ENCODE measurements around the gene NAAA.
"Not testable (repeated sequence)": the region's sequence is repeated elsewhere in the genome, so short reads cannot be mapped to it uniquely, and the experiment has no call there.

Gene NAAA

DNA sequence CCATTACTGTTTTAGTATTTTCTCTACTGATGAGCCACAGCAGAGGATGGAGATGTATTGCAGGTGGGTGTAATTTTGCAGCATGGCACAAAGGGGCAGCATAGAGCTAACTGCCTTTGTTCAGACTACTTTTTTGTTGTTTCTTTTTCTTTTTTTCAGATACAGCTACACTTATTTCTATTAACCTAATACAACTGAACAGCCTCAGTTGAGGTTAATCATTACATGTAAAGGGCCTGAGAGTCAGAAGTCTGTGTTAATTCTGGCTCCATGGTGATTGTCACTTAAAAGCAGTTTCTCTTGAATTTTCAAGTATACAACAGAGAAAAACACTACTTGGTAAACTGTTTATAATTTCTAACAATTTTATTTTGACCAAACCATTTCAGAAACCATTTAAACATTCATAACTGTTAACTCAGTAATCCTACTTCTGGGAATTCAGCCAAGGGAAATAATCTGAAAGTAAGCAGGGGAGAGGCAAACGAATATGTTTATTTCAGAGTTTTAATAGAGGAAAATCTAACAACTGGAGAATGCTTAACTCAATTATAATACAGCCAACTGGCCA lies 24.6 kb downstream of the NAAA start:
- no peak for ATAC-seq

DNA sequence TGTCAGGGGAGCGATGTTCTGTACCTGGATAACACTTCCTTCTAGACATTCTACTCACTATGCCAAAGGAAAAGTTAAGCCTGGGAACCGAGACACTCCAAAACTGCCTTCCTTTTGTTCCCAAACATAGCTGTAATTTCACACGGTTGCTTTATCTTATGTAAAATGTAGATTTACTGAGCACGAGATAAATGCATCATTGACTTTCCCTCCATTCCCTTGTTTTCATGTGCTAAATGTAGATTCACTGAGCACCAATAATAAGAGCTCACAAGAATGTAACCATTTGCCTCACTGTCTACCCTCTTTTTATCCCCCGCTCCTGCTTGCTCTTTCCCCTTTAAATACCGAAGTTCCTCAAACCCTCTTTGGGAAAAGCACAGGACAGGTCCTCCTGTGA lies 27.8 kb downstream of the NAAA start:
- ATAC-seq = no peak

DNA sequence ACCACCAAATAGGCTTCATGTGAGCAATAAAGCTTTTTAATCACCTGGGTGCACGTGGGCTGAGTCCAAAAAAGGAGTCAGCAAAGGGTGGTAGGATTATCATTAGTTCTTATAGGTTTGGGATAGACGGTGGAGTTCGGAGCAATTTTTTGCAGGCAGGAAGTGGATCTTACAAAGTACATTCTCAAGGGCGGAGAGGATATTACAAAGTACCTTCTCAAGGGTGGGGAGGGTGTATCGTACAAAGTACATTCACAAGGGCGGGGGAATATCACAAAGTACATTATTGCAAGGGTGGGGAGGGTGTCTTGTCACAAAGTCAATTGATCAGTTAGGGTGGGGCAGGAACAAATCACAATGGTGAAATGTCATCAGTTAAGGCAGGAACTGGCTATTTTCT lies 30.0 kb downstream of the NAAA start:
- ATAC-seq = not testable (repeated sequence)

DNA sequence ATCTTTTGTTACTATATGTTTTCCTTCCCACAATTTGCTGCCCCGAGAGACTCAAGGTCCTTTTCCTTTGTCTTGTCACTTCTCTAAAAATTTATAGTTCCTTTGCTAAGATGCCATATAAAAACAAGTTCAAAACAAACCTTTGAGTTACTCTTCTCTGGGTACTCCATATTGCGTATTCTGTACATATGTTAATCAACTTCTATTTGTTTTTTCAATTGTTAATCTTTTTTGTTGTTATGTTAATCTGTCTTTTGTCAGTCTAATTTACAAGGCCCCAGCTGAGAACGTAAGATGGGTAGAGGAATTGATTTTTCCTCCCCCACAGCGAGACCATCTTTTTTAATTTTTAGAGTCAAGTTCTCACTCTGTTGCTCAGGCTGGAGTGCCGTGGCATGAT lies 31.4 kb downstream of the NAAA start:
- no peak for ATAC-seq

DNA sequence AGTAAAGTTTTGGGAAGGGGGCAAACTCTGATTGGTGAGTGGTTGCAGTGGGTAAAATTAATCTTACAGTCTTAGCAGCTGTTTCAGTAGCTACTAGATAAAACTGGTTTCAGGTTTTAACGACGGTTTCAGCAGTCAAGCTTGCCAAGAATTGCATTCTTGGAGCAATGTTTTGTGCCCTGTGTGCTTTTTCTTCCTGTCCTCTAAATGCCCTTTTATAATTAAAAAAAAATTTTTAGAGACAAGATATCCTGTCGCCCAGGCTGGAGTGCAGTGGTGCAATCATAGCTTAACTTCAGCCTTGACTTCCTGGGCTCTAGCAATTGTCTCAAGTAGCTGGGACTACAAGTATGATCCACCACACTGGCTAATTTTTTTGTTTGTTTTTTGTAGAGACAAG lies 32.3 kb downstream of the NAAA start:
- ATAC-seq = no peak

DNA sequence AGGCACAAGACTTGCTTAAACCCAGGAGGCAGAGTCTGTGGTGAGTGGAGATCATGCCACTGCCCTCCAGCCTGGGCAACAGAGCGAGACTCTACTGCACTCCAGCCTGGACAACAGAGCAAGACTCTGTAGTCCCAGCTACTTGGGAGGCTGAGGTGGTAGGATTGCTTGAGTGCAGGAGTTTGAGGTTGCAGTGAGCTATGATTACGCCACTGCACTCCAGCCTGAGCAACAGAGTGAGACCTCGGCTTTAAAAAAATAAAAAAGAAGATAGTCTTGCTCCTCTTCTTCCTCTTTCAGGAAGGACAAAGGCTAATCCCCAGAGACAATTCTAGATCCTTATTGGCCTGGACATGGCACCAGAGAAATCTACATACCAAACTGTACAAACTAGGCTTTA lies 32.8 kb downstream of the NAAA start:
- no peak for ATAC-seq

DNA sequence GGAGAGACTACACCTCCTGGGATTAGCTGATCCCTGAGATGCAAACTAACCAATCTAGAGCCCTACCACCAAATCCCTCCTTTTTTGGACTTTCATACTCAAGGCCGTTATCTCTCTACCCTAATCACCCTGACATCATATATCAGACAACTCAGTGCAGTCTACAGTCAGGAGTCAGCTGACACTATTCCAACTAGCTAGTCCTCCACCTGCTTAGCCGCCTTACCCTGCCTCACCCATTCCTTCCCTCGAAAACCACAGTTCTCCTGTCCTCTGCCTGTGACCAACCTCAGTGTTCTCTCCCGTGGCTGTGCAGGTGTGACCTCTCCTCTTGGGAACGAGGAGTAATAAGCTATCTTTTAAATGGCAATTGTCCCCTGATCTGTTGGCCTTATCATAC lies 36.7 kb downstream of the NAAA start:
- ATAC-seq = no peak

DNA sequence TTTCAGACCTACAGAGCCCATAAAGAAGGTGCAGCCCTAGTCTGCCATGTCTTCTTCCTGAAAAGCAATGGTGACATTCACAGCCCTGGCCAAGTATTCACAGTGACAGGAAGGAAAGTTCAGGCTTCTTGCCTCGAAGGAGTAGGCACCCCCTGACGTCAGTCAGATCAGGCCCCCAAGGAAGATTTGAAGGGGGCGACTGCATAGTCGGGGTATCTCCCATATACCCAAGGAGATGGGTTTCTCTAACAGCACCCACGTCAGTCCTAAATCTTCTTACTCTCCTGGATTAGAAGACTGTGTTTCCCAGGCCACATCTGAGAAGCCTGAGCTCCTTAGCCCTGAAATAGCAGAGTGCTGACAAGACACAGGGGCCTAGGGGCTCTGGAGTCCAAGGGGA lies 38.5 kb downstream of the NAAA start, which contains the start of gene PPEF2:
TSS of gene PPEF2 (minus strand) at position 101 of the 400 bp plus-strand sequence. CDS start 6,127 bp downstream, outside the sequence.
- ATAC-seq = no peak

DNA sequence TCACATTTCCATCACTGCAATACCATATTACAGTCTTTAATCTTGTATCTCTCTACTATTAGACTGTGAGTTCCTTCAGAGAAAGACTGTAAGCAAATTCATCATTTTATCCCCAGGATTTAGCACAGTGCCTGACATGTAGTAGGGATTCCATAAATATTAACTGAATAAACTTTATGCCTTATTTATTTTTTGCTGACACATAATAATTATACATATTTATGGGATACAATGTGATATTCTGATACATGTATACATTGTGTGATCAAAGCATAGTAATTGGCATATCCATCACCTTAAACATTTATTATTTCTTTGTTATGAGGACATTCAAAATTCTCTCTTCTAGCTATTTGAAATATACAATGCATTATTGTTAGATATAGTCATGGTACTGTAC lies 42.3 kb downstream of the NAAA start:
- no peak for ATAC-seq

DNA sequence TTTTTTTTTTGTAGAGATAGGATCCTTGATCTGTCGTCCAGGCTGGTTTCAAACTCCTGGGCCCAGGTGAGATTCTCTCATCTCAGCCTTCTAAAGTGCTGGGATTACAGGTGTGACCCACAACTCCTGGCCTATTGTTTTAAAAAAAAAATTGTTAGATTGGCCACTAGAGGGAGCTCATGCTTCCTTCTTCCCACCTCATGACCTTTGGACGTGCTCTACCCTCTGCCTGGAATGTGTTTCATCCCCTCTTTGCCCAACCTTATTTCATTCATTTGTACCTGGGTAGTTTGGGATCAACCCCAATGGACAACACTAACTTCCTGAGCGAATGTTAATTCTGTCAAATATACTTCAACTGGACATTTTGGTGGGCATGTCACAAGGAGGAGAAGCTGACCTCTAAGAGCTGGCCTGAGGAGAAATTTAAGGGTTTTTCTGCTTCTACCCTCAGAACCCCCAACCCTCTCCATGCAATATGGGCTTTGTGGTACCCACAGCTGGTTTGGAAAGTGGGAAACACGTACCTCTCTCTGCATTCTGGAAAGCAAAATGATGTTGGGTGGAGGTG lies 45.0 kb downstream of the NAAA start:
- ATAC-seq = peak in 1 of 2 donors; percentile 48

DNA sequence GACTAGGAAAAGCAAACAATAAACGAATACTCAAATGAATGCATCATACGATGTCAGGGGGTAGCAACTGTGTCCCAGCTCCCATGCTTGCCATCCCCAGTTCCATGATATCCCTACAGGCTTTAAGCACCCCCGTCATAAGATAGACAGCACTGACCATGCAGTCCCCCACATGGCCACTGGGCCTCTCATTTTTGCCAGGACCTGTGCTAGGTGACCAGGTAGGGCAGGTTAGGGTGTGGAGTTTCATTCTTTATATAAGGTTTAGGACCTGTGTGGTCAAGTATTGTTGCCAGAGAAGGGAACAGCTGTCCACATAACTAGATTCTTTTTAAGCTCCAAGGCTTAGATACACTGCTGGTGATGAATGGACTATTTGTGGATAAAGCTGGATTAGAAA lies 48.3 kb downstream of the NAAA start:
- ATAC-seq = no peak

DNA sequence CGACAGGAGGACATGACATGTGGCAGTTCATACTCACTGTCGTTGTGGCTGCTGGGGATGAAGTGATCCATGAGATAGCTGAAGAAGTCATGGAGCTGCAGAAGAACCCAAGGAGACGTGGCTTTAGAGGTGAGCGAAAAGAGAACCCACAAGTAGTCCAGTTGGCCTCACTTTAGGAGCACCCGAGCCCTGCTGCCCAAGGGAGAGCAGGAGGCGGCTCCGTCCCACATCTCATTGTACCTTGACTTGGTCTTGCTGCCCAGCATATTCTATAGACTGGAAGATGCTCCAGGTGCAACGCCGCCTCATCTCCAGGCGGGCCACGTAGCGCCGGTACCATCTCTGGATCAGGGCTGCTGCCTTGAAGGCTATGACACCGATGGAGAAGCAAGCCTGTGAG lies 49.2 kb downstream of the NAAA start:
- no peak for ATAC-seq

DNA sequence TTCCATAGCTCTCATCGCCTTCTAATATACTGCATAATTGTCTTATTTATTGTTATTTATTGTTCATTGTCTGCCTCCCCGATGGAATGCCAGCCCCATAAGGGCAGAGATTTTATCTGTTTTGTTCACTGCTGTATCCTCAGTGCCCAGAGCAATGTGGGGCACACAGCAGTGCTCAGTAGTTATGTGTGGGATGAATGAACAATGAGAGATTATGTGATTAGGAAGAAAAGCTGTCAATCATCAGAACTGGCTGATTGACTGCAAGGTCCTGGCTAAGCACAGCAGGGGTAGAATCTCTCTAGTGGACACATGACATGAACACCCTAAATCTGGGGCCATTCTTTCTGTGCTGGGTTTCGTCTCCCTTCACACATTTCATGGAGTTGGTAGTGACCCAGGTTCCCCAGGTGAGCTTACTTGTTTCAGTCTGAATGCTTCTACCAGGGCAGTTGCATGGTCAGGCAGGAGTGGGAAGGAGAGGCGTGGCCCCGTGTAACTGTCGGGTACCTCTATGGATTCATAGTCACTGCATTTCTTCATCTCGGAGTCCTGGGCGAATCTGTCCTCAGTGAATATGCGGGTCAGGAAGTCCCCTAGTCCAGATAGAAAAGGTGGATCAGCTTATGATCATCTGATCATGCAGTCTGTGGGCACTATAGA lies 51.1 kb downstream of the NAAA start:
- no peak for ATAC-seq

DNA sequence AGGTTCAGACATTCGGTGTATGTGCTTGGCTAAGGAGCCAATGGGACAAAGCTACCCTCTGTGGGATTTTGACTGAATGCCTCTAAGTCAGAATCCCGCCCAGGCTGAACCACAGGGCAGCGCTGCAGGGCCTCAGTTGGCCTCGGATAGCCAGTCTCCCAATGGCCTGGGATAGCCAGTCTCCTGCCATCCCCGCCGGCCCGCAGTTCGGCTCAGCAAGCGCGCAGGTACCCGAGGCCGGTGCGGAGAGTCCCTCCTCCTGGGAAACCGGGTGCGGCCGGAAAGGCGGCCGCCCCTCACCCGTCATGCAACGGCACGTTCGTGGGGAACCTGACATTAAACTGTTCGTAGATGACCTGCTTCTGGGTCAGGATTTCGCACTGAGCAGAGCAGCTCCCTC lies 54.7 kb downstream of the NAAA start:
- ATAC-seq = no peak

DNA sequence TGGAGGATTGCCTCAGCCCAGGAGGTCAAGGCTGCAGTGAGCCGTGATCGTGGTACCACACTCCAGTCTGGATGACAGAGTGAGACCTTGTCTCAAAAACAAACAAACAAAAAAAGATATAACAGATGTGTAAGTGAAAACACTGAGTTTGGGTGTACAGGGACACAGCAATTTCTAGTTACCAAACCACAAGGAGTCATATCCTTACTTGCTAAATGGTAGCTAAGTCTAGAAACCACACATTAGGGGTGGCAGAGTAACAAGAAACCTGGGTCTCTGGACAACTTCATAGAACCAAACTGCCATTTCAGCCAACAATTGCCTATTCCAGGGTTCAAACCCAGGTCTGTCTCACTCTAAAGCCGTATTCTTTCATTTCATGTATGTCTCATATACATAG lies 59.3 kb downstream of the NAAA start:
- no peak for ATAC-seq

DNA sequence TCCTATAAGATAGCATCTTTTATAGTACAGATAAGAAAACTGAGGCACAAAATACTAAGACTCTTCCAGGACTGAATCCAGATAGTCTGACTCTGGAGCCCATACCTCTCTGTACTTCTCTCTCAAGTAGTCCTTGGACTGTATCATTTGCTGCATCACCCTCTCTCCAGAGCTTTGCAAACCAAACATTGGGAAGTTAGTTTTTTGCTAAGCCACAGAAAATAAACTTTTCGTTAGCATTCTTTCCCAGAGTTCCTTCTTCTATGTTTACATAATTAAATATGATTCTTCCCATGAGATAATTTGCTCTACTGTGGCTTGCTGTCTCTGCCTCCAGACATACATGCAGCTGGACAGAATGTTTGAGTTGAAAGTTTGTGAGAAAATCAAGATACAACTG lies 60.5 kb downstream of the NAAA start:
- no peak for ATAC-seq

DNA sequence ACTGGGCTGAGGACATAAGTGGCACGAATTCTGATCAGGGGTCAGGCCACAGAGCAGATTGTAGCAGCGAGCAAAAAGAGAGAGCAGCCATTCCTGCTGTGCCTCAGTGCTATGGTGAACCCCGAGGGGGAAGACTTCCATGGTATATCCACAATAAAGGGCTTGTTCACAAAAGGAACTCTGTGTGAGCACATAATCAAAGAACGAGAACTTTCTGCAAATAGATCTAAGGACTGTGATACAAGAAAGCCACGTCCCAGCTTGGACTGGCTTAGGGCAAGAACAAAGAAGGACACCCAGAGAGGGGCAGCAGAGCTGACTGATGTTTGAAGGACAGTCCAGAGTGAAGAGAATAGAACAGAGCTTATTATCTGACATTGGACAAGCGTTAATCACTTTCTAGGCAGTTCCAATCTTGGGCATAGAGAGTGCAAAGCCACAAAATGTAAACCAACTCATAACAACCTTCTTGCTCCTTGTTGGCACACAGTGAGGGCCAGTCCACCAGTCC lies 62.5 kb downstream of the NAAA start:
- ATAC-seq = no peak

DNA sequence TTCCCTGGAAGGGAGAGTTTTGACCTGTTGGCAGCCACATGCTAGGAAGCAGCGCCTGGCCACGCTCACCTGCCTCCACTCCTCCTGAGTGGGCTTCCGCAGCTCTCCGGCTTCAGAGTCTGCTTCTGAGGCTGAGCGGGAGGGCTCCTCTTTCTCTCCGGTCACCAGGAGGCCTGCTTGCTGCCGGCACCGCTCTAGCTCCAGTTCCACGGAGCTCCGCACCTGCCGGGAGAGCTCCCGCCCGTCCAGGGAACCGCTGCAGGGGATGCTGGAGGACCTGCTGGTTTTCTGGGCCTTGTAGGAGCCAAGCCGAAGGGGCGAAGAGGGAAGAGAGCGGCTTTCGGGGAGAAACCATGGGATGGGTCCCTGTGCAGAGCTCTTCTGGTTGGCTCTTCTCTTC lies 64.6 kb downstream of the NAAA start:
- ATAC-seq = no peak

DNA sequence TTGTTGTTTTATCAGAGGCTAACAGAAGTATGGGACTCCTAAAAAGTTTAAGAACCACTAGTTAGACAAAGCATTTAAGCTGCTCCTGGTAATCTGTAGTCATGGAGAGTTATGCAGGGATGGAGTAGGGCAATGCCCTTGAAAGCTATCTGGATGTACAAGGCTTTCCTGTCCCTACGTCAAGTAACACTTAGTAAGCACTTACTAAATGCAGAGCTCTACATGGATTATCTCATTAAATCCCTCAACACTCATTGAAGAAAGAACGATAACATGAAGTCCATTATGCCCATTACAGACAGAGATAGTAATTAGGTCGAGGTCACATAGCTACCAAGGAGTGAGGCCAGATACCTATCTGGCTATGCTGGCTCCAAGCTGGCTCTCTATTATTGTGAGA lies 71.7 kb downstream of the NAAA start:
- ATAC-seq = no peak

DNA sequence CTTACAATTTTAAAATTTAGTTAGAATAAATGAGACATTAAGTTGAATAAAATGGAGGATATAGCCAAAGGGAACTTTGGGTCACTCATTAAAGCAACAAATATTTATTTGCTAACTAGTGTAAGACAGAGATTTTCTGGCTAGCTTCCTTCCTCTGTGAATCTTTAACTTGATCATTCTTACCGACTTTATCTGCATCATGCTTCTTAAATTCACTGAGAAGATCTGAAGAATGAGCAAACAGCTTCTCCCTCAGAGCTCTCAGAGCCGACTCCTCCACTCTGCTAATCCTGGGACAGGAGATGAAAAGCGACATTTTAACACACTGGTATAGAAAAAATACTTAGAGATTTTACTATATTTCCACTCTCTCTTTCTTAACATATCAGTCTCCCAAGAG lies 73.7 kb downstream of the NAAA start:
- no peak for ATAC-seq

Data from activated CD4-positive, CD25-positive, alpha-beta regulatory T cell treated with anti-CD3 and anti-CD28 coated beads, Interleukin-2, amount 50 U/mL, for 24 hours (primary cell).